AML-193 (cell line): ENCODE data around the gene SYNGR1.
"Not testable (repeated sequence)": the region's sequence is repeated elsewhere in the genome, so short reads cannot be mapped to it uniquely, and the experiment has no call there.

Experiments used
- DNase-seq, 2 experiments: peaks; one replicate each; lab custom pipeline; 2025; lab: John Stamatoyannopoulos, UW

SYNGR1 gene

DNA sequence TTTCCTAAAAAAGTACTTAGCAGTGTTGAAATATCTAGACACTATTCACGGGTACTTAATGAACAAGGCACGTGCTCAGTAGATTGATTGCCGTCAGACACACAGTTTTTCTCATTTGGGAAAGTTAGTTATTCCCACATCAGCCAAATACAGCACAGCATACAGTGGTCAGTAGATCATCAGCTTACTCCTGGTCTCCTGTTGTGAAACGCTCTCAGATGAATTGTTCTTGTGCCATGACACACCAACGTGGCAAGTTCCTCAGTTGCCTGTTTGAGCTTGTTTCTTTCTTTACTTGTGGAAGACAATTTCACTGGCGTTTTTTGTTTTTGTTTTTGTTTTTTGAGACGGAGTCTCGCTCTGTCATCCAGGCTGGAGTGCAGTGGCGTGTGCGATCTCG lies 58.4 kb downstream of the SYNGR1 start:
- DNase-seq: no peak

DNA sequence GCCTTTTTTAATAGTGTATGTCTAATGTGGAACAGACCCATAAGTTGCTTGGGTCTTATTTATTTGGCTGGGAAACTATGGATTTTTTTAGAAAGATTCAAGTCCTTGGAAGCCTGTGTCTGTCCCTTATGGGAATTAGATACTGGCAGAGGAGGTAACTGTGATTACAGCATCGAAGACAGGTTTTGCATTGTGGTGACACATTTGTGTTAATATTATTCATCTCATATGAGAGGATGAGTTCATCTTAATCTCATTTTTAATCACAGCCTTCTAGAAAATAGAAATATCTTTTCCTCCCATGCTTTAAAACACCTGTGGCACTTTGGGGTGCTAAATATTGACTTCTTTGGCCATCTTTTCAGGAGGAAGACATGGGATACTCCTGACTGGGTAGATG lies 59.0 kb downstream of the SYNGR1 start:
- DNase-seq: no peak

DNA sequence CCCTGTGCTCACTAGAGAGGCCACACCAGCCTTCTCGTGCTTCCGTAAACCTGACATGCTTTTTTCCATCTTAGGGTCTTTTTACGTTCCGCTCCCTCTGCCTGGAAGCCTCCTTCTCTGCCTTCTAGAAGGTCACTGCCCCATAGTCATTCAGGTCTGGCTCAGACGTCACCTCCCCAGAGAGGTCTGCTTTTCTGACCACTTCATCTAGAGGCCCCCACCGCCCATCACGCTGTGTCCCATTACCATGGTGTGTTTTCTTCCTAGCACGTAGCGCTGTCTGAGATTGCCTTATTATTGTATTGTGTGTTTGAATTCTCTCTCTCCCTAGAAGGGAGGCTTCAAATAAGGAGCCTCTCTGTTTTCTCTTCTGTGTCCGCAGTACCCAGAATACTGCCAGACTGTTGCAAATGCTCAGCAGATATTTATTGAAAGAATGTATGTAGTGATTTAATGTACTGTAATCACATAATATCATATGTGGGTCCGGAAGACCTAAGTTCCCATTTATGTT lies 59.8 kb downstream of the SYNGR1 start:
- DNase-seq: no peak

DNA sequence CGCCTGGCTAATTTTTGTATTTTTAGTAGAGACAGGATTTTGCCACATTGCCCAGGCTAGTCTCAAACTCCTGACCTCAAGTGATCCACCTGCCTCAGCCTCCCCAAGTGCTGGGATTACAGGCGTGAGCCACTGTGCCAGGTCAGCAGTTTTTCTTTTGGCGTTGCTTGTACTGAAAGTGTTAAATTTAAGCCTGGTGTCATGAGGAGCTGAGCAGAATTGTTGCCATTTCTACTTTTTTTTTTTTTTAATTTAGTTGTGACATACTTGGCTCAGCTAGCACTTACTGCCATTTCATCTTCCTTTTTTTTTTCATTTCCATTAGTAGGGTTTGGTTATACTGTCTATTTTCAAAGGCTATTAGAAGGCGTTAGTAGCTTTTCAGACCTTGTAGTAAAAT lies 60.5 kb downstream of the SYNGR1 start:
- DNase-seq: peak; percentile 56 to 67

DNA sequence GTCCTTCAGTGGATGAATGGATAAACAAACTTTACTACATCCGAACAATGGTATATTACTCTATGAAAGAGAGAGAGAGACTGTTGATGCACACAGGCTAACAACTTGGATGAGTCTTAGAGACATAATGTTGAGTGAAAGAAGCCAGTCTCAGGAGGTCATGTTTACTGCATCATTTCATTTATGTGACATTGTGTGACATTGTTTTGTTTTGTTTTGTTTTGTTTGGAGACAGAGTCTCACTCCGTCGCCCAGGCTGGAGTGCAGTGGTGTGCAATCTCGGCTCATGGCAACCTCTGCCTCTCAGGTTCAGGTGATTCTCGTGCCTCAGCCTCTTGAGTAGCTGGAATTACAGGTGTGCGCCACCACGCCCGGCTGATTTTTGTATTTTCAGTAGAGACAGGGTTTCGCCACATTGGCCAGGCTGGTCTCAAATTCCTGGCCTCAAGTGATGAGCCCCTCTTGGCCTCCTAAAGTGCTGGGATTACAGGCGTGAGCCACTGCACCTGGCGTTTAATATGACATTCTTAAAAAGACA lies 62.1 kb downstream of the SYNGR1 start:
- DNase-seq: not testable (repeated sequence)

DNA sequence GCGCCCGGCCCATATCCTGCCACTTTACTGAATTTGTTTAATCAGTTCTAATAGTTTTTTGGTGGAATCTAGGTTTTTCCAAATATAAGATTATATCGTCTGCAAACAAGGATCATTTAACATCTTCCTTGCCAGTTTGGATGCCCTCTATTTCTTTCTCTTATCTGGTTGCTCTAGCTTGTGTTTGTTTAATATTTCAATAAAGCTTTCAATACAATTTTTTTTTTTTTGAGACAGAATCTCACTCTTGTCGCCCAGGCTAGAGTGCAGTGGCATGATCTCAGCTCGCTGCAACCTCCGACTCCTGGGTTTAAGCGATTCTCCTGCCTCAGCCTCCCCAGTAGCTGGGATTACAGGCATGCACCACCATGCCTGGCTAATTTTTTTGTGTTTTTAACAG lies 63.4 kb downstream of the SYNGR1 start:
- DNase-seq: not testable (repeated sequence)

DNA sequence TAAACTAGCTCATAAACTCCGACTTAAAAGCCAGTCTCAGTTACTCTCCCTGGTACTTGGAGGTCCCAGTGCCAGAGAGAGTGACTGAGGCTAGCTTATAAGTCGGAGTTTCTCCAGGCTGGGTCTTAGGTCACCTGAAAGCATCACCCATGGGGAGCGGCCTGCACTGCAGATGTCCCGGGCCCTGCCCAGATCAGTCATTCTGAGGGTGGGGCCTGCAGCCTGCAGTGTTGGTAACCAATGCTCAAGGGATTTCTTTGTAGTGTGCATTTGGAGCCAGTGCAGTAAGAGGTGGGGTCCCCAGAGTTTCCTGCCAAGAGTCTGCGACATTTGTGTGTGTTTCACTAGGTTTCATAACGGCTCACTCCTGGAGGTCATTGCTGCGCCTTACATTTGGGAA lies 64.6 kb downstream of the SYNGR1 start:
- no peak for DNase-seq

DNA sequence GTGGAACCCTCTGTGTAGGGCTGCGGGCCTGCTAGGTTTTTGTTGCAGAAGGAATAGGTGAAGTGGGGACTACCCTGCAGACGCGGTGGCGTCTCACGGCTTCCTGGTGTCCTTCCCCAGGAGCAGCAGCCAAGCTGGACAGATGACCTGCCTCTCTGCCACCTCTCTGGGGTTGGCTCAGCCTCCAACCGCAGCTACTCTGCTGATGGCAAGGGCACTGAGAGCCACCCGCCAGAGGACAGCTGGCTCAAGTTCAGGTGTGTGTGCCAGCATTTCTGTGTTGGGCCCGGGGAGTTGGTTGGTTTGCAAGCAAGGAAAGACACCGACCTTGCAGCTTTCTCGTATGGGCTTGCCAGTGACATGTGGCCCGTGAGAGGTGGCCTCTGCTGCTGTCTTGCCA lies 65.1 kb downstream of the SYNGR1 start:
- no peak for DNase-seq

DNA sequence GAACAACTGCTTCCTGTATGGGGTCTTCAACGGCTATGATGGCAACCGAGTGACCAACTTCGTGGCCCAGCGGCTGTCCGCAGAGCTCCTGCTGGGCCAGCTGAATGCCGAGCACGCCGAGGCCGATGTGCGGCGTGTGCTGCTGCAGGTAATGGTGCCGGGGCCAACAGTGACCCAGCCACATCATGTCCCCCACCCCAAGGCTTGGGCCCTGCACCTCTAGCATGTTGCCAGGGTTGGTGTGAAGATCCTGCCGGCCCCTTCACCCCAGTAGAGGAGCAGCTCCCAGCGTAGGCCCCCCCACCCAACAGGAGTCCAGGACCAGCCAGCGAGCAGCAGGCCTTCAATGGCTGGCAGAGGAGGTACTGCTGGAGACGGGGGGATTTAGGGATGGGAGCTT lies 65.7 kb downstream of the SYNGR1 start:
- DNase-seq: no peak

DNA sequence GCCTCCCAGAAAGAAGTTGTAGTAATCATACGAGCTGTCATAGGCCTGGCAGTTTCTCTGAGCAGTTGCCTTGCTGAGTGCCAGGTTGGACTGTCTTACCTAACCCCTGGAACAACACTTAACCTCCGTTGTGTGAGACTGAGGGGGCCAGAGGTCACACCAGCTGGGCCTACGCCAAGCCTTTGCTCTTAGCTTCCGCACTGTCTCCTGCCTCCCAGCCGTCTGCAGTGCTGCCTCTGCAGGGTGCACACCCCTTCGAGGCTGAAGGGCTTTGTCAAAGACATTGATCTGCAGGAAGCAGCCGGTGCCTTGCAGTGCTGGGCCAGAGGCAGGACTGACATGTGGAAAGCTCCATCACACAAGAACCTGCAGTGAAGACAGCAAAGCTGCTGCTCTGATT lies 66.5 kb downstream of the SYNGR1 start:
- no peak for DNase-seq

DNA sequence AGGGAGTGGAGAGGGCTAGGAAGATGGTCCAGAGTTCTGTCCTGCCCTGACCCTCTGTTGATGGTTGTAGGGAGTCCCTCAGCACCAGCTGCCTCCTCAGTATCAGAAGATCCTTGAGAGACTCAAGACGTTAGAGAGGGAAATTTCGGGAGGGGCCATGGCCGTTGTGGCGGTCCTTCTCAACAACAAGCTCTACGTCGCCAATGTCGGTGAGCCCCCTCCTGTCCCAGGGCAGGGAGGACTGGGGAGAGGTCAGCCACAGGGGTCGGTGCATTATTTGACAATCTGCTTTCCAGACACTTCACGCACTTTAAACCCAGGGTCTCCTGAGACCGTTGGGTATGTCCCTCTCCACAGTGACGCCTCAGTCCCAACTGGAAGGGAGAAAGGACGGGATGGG lies 67.8 kb downstream of the SYNGR1 start:
- DNase-seq: no peak

DNA sequence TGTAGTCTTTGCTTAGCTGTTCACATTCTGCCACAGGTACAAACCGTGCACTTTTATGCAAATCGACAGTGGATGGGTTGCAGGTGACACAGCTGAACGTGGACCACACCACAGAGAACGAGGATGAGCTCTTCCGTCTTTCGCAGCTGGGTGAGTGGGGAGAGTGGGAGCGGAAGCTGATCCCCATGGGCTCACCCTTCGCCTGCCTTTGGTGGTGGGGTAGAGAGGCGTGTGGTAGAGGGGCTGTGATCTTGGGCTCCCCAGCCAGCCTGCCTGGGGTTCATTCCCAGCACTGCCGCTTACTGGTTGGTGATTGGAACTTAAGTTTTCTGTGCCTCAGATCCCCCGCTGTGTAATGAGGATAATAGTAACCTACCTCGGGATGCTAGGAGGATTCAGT lies 68.9 kb downstream of the SYNGR1 start:
- DNase-seq: no peak

DNA sequence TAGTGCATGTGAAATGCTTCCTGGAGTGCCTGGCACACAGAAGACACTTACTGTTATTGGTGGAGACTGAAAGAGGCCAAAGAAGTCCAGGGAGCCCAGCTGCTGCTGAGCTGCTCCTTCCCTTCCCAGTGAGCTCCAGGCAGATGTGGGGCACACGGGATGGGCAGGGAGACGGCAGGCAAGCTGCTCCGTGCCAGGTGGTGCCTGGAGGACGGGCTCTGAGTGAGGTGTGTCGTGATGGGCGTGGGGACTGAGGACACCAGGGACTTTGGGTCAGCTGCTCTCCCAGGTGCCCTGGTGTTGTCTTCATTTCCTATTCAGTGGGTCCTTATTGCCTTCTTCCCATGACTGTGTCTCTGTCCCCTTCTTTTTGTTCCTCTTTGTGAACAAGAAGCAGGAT lies 69.3 kb downstream of the SYNGR1 start:
- no peak for DNase-seq

DNA sequence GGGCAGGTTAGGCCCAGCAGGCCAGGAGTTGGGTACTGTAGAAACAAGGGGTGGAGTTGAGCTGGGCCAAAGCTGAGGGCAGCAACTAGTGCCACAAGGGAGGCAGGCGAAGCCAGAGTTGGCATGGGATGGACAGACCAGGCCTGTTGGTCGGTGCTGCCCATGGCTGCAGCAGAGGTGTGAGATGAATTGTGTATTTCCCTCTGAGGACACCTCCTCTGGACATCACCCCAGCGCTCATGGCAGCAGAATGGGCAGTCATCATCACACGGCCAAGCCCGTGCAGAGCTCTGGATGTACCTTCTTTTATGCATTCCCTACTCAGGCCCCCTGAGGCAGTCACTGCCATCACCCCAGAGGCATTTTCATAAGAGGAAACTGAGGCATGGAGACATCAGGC lies 70.1 kb downstream of the SYNGR1 start:
- DNase-seq: no peak

DNA sequence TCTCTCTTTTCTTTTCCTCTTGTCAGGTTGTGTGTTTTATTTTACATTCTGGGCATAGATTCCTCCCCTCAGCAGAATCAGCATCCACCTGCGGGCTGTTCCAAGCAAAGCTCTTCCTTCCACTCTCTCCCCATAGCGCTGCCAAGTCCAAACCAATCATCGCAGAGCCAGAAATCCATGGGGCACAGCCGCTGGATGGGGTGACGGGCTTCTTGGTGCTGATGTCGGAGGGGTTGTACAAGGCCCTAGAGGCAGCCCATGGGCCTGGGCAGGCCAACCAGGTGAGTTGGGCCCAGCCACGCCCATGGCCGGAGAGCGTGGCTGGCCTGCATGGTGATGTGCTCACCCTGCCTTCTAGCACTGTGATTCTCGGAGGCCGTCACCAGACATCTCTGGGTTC lies 71.9 kb downstream of the SYNGR1 start:
- DNase-seq: no peak

DNA sequence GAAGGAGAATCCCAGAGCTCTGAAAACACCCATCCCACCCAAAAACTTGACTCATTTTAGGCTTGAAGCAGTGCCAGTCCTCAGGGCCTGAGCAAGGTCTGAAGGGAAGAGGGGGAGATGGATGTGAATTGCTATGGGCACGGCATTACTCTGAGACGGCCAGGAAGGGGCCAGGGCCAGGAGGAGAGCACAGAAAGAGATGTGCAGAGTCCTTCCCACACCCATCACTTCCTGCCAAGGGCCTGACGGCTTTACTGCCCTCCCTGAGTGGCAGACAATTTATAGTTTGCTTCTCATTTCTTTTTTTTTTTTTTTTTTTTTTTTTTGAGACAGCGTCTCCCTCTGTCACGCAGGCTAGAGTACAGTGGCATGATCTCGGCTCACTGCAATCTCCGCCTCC lies 72.3 kb downstream of the SYNGR1 start:
- no peak for DNase-seq

DNA sequence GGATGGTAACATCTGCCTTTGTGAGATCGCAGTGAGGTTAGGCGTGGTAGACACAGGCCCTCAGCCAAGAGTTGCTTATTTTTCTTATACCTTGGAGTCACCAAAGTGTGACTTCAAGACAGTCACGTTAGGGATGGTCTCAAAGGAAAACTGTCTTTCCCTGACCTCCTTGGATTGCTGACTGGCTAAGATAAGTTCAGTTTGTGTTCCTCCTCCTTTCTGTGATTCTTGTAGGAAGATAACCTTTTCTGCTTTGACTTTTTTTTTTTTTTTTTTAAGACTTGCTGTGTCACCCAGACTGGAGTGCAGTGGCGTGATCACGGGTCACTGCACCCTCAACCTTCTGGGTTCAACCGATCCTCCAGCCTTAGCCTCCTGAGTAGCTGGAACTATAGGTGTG lies 72.9 kb downstream of the SYNGR1 start:
- no peak for DNase-seq

DNA sequence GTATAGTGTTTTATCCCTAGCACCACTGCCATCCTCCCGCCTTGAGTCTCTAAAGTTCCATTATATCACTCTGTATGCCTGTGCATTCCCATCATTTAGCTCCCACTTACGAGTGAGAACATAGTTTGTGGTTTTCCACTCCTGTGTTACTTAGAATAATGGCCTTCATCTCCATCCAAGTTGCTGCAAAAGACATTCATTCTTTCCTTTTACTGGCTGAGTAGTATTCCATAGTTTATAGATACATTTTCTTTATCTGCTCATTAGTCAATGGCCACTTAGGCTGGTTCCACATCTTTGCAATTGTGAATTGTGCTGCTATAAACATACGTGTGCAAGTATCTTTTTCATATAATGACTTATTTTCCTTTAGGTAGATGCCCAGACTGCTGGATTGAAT lies 74.2 kb downstream of the SYNGR1 start:
- DNase-seq: no peak

DNA sequence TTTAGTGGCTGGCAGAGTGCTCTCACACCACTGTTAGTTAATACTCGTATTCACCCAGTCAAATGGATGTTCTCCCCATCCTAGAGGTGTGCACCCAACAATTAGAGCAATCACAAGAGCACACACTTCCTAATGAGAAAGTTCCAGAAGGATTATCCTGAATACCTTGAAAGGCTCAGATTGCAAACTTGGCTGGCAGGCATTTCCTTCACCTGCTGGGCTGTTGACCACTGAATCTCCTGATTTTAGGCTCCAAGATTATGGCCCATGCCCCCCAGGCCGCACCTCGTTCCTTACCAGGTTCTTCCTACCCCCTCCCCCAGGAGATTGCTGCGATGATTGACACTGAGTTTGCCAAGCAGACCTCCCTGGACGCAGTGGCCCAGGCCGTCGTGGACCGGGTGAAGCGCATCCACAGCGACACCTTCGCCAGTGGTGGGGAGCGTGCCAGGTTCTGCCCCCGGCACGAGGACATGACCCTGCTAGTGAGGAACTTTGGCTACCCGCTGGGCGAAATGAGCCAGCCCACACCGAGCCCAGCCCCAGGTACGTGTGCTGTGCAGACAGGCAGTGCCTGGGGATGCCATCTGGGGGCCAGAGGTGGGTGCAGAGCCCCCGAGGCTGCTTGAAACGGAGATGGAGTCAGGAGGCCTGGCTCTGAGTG lies 76.7 kb downstream of the SYNGR1 start:
- DNase-seq: no peak

DNA sequence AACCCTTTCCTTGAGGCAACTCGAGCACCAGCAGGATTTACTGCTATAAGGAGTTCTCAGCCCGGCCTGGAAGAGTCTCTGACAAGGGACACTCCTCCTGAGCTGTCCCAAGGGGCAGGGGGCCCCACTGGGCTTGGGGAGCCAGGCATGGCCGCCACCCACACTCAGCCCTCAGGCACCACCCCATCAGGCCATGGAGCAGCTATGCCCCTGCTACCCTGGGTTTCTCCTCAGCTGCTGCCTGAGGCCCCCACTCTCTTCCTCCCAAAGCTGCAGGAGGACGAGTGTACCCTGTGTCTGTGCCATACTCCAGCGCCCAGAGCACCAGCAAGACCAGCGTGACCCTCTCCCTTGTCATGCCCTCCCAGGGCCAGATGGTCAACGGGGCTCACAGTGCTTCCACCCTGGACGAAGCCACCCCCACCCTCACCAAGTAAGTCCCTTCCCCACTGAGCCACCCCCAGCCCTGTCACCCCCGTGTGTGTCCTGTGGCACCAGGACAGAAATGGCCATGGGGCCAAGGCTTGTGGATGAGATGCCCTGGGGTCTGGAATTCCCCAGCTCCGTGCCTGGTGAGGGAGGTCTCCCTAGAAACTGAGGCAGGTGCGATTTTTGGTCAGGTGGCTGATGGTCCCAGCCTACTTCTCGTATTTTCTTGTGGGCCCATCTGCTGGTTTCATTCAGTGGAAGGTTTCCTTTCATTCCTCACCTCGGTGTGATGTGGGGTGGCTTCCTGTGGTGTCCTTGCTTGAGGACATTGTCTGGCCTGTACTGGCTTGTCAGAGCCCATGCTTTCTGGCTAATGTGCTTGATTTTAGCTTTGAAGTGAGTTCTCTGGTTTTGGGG lies 78.2 kb downstream of the SYNGR1 start:
- no peak for DNase-seq

DNA sequence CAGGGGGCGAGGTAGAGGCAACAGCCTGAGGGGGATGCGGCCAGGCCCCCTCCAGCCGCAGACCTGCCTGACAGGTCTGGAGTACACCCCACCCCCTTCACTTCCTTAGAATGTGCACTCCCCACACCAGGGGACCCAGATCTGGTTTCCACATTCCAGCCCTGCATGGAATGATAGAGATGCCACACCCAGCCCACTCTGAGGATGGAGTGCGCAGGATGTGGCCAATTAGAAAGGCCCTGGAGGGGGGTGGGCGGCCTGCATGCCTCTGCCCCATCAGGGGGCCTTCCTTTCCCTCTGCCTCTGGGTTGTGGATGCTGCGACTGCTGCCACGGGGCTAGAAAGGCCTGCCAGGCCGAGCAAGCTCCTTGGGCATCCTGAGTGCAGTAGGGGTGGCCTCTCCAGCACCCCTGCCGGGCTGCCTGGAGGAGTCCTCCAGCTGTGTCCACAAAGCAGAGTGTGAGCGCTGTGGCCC lies 78.8 kb downstream of the SYNGR1 start:
- no peak for DNase-seq

DNA sequence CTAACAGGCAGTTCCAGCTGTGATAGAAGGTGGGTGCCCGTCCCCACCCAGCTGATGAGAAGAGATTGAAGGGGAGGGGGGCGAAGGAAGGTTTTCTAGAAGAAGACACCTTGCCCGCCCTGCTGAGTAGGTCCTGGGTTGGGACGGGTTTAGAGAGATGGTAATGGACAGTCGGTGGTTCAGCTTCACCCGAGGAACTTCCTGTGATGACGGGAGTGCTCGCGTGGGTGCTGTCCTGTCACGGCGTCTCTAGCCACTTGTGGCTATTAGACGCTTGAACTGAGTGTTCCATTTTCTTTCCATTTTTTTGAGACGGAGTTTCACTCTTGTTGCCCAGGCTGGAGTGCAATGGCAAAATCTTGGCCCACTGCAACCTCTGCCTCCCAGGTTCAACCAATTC lies 79.4 kb downstream of the SYNGR1 start:
- DNase-seq: no peak

DNA sequence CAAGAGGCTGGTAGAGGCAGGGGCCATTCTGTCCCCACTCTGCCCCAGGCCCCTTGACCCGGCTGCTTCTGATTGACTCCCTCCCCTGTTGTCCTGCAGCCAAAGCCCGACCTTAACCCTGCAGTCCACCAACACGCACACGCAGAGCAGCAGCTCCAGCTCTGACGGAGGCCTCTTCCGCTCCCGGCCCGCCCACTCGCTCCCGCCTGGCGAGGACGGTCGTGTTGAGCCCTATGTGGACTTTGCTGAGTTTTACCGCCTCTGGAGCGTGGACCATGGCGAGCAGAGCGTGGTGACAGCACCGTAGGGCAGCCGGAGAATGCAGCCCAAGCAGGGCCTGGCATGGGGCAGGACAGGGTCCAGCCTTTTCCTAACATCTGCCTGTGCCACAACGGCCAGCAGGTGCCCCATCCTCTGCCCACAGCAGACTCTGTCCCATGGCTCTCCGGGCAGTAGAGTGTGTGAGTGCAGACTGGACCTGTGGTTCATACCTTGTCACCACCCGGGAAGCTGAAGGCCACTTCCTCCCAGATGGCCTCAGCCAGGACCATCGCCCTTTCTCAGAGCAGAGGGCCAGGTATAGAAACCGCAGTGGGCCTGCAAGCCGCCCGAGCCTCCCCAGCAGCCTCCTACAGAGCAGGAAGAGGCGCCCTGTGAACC lies 80.3 kb downstream of the SYNGR1 start:
- no peak for DNase-seq
